HG03060 (cell line): Measurements from ENCODE around the gene BMP10.
A peak's percentile ranks its signal among the peaks of the same experiment; 100 is the strongest.

Source experiments
- ATAC-seq: cut with Tn5 transposase; IDR thresholded peaks from one replicate; pipeline ENCODE4 v1.9.1; 2021; ENCODE audit warnings: low read depth, moderate number of reproducible peaks; ENCODE audit not compliant: unreplicated experiment

The BMP10 gene

DNA sequence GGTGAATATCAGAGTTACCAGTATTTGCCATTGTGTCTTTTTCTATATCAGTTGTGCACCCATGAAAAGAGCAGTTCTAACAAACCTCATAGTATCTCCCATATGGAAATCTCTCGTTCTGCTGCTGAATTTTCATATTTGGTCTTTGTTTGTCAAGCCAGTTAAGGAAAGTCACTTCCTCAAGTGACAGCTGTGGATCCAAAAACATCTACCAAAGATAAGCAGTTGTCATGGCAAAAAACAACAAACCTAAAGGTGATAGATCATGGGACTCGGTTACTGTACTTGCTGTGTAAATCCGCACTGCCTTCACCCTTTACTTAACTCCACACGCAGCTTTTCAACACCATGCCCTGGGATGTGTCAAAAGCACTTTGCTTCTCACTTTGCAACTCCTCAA lies 17.3 kb downstream of the BMP10 start:
- no peak for ATAC-seq

GRCh38 chr2:68853035-68853434 lies 18.2 kb downstream of the BMP10 start:
- ATAC-seq, result no peak

DNA sequence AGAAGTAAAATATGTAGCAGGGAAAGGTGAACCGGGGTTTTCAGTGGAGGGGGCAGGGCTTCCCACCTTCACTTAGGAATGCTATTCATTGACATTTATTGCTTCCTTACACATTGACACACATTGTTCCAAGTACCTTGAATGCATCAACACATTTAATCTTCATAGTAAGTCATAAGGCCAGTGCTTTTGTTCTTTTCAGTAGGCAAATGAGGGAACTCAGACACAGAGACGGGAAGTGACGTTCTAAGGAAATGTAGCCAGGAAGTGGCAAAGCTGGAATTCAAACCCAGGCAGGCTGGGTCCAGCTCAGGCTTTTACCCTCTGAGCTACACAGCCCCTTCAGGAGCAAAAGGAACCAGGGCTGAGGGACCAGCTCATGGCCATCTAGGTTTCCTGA lies 20.7 kb downstream of the BMP10 start:
- no peak for ATAC-seq

DNA sequence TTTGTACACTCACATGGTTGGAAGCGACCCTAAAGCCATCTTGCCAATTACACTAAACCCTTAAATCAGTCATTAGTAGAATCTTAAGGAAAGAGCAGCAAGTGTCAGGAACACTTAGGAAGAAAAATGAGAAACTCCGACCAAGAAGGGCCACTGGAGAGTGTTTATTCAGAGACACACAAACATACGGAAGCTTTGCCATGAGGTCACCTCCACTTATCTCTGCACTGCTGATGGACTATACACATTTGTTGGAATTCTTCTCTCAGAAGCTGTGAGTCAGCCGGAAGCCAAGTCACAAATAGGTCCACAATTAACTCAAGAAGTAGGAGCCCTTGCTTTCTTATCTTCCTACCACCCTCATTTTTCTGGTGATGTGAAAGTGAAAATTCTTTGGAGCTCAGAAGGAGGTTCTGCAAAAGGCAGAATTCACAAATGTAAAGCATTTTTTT lies 21.6 kb downstream of the BMP10 start:
- ATAC-seq, result no peak

GRCh38 chr2:68847751-68848150 lies 23.4 kb downstream of the BMP10 start:
- ATAC-seq, result no peak

- no peak for ATAC-seq
These were observed 25.1 kb downstream of the BMP10 start for GRCh38 chr2:68846091-68846490.

DNA sequence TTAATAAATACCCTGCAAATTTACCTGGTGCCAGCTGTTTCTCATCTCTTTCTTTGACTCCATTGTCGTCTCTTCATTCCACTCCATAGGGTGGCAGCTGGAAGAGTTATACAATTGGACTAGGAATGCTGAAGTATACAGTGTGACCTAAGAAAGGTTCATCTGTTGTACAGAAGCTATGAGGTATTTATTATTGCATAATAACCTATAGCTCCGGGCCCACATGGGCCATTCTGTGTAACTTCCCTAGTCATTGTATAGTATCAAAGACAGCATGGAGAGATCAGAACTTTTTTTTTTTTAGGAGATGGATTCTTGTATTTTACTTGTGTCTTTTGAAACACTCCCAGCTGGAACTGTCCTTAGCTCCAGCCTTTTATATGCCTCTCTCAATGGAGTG lies 26.2 kb downstream of the BMP10 start:
- no peak for ATAC-seq

GRCh38 chr2:68839260-68839833 lies 31.9 kb downstream of the BMP10 start:
- no peak for ATAC-seq

GRCh38 chr2:68838641-68839040 lies 32.6 kb downstream of the BMP10 start:
- ATAC-seq, result no peak

- no peak for ATAC-seq
These were observed 33.3 kb downstream of the BMP10 start for GRCh38 chr2:68837861-68838341.

GRCh38 chr2:68837164-68837860 lies 33.9 kb downstream of the BMP10 start:
- ATAC-seq, result no peak

GRCh38 chr2:68835621-68836020 lies 35.6 kb downstream of the BMP10 start:
- ATAC-seq, result no peak

DNA sequence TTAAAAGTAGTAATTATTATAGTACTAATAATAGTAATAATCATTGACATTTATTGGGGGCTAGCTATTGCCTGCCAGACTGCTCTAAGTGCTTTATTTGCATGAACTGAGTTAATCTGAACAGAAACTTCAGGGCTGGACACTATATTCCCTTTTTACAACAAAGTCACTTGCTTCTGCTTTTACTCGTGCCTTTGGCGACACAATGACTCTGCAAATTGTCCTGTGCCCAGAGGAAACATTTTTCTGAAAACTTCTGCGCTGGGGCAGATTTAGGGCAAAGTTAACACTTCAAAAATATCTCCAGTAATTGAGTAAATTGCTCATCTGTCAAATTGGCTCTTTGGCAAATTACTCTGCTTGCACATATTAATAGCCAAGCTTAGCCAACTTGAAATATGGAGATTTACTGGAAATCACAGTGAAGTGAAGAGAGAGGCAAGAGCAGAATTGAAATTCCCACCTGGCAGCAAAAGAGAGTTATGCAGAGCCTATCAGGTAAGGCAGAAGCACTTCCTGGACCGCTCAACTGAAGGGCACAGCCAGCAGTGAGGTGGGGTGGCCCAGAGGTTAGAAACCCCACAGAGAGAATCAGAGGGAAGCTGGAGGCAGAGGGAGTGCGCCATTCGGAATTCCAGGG lies 36.3 kb downstream of the BMP10 start:
- ATAC-seq, result no peak

DNA sequence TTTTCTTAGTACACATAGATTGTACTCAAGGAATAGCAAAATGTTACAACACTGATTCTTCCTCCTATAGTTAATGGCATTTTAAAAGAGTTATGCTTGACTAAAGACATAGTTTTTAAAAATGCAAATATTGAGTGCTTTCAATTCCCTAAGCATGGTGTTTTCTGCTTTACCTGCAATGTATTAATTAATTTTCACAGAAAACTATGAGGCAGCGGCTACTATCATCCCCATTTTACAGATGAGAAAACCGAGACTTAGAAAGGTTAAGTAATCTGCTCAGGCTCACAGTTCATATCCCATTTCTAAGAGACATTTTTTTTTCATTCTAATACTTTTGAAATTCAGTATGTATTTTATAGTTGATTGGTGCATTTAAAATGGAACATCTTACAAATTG lies 38.0 kb downstream of the BMP10 start:
- no peak for ATAC-seq

DNA sequence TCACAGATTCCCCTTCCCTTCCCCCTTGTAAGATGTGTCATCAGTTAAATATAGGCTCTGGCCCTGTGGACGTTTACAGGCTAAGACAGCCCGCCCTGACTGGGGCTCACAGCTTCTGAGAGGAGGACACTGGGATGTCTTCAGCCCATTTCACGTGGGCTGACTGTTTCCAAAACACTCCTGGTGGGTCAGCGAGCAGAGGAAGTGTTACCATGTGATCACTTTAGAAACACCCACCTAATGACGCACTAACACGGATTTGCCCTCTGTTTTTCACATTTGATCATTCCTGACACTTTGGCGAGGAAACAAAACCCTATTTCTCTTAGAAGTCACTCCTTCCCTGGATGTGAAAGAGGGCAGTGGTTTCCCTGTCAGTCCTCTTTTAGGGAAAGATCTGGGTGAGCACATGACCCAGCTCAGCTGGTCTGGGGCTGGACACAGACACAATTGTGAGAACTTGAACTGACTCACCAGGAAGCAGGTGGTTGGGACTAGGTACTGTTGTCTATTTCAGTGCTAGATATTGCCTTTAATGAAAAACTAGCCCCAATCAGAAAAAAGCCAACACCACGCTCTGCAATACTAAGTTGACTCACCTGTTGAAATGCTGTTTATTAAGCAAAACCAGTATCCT lies 38.8 kb downstream of the BMP10 start:
- peak; percentile 47 for ATAC-seq

DNA sequence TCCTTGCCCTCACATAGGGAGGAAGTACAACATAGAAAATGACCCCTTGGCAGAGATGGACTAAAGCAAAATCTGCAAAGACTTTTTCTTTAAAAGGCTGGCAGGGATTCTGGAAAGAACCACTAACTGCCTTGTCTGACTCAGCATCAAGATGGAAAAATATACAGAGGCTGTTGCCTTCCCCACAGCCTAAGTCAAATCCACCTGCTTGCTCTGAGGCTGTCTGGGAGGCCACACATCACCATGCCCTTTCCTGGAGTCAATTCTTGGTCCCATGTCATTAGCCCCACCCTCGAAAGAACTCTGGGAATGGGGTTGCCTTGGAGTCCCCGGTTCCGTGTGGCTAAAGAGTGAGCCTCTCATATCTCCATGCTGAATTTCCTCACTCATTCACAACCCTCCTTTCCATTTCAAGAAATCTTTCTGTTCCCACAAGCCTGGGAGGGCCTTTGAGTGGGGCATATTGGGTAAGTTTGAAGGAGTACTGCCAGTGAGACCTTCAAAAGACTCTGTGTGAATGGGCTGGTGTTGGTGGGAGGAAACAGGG lies 39.4 kb downstream of the BMP10 start:
- no peak for ATAC-seq

DNA sequence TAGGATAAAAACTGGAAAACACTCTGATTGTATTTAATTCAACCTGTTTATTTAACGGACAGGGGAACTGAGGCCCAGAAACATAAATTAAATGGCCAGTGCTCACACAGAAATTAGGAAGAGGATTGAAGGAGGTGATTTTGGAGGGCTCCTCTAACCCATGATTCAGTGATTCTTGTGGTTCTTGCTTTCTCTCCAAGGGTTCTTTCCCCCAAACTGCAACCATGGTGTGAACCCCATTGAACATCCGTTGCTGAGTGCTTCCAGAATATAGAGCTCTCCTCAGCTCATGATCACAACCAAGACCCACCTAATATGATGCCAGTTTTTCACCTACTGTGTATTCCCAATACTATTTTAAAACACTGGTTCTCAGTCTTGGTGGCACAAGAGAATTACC lies 41.4 kb downstream of the BMP10 start:
- no peak for ATAC-seq

- ATAC-seq, result no peak
These were observed 42.1 kb downstream of the BMP10 start for GRCh38 chr2:68828887-68829708.

- ATAC-seq, result no peak
These were observed 43.5 kb downstream of the BMP10 start for GRCh38 chr2:68827666-68828065.

DNA sequence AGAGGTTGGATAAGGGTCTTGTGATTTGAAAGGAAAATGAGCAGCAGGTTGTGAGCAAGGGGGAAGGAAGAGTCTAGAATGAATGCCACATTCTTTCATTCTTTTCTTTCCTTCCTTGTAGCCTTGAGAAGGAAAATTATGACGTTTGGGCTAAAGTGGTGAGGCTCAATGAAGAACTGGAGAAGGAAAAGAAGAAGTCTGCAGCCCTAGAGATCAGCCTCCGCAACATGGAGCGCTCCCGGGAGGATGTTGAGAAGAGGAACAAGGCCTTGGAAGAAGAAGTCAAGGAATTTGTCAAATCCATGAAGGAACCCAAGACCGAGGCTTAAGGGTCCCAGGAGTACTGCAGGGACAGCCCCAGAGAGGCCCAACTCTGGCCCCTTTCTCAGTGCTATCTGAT lies 45.3 kb downstream of the BMP10 start:
- ATAC-seq, result no peak
